ENCODE data around the gene NETO2.
"Not testable (repeated sequence)": the region's sequence is repeated elsewhere in the genome, so short reads cannot be mapped to it uniquely, and the experiment has no call there.

The NETO2 gene

GRCh38 chr16:47056061-47056460, 87.7 kb downstream of the NETO2 start:
- not testable (repeated sequence) for H3K36me3 ChIP-seq (ENCODE audit: insufficient read depth, low read length); H3K27me3 ChIP-seq (ENCODE audit: insufficient read depth, low read length); H3K27ac ChIP-seq (ENCODE audit: low read depth, low read length); H3K4me3 ChIP-seq (ENCODE audit: low read depth, low read length); H2AFZ ChIP-seq (ENCODE audit: low read length, unreplicated experiment); H3K79me2 ChIP-seq (ENCODE audit: control insufficient read depth, insufficient read depth, low read length, unreplicated experiment); H3K4me1 ChIP-seq (ENCODE audit: control insufficient read depth, insufficient read depth, low read length, unreplicated experiment)

GRCh38 chr16:47055136-47055885, 88.4 kb downstream of the NETO2 start:
- Histone ChIP-seq H3K36me3 (ENCODE audit: insufficient read depth, low read length) (no peaks in the 10 kb centered on the region), H3K79me2 (ENCODE audit: control insufficient read depth, insufficient read depth, low read length, unreplicated experiment) (no peaks in the 10 kb centered on the region), H3K27me3 (ENCODE audit: insufficient read depth, low read length) (no peaks in the 10 kb centered on the region), H3K27ac (ENCODE audit: low read depth, low read length) (no peak overlapping the region), H3K4me1 (ENCODE audit: control insufficient read depth, insufficient read depth, low read length, unreplicated experiment) (no peaks in the 10 kb centered on the region), H3K4me3 (ENCODE audit: low read depth, low read length) (no peak overlapping the region), H2AFZ (ENCODE audit: low read length, unreplicated experiment) (no peak overlapping the region)

GRCh38 chr16:47054306-47054705, 89.4 kb downstream of the NETO2 start:
- H2AFZ ChIP-seq (ENCODE audit: low read length, unreplicated experiment), result no peak overlapping the region
- H3K36me3 ChIP-seq (ENCODE audit: insufficient read depth, low read length), result no peaks in the 10 kb centered on the region
- no peaks in the 10 kb centered on the region for H3K27me3 ChIP-seq (ENCODE audit: insufficient read depth, low read length)
- H3K4me1 ChIP-seq (ENCODE audit: control insufficient read depth, insufficient read depth, low read length, unreplicated experiment), result no peaks in the 10 kb centered on the region
- H3K27ac ChIP-seq (ENCODE audit: low read depth, low read length), result no peak overlapping the region
- no peaks in the 10 kb centered on the region for H3K79me2 ChIP-seq (ENCODE audit: control insufficient read depth, insufficient read depth, low read length, unreplicated experiment)
- no peak overlapping the region for H3K4me3 ChIP-seq (ENCODE audit: low read depth, low read length)

GRCh38 chr16:47053895-47054294, 89.8 kb downstream of the NETO2 start:
- no peak overlapping the region for H2AFZ ChIP-seq (ENCODE audit: low read length, unreplicated experiment)
- no peaks in the 10 kb centered on the region for H3K79me2 ChIP-seq (ENCODE audit: control insufficient read depth, insufficient read depth, low read length, unreplicated experiment)
- H3K4me3 ChIP-seq (ENCODE audit: low read depth, low read length), result no peak overlapping the region
- H3K36me3 ChIP-seq (ENCODE audit: insufficient read depth, low read length), result no peaks in the 10 kb centered on the region
- no peaks in the 10 kb centered on the region for H3K4me1 ChIP-seq (ENCODE audit: control insufficient read depth, insufficient read depth, low read length, unreplicated experiment)
- H3K27me3 ChIP-seq (ENCODE audit: insufficient read depth, low read length), result no peaks in the 10 kb centered on the region
- no peak overlapping the region for H3K27ac ChIP-seq (ENCODE audit: low read depth, low read length)

- Histone ChIP-seq H3K79me2 (ENCODE audit: control insufficient read depth, insufficient read depth, low read length, unreplicated experiment) (no peaks in the 10 kb centered on the region), H3K36me3 (ENCODE audit: insufficient read depth, low read length) (no peaks in the 10 kb centered on the region), H2AFZ (ENCODE audit: low read length, unreplicated experiment) (no peak overlapping the region), H3K4me3 (ENCODE audit: low read depth, low read length) (no peak overlapping the region), H3K27ac (ENCODE audit: low read depth, low read length) (no peak overlapping the region), H3K4me1 (ENCODE audit: control insufficient read depth, insufficient read depth, low read length, unreplicated experiment) (no peaks in the 10 kb centered on the region), H3K27me3 (ENCODE audit: insufficient read depth, low read length) (peaks cover under 1% of the 10 kb centered on the region; the same call in 1 of the 2 replicates)
These were observed 90.8 kb downstream of the NETO2 start for GRCh38 chr16:47052666-47053640.

GRCh38 chr16:47051031-47051430, 92.7 kb downstream of the NETO2 start:
- H3K27ac ChIP-seq (ENCODE audit: low read depth, low read length), result no peak overlapping the region
- no peak overlapping the region for H2AFZ ChIP-seq (ENCODE audit: low read length, unreplicated experiment)
- H3K4me1 ChIP-seq (ENCODE audit: control insufficient read depth, insufficient read depth, low read length, unreplicated experiment), result no peaks in the 10 kb centered on the region
- H3K4me3 ChIP-seq (ENCODE audit: low read depth, low read length), result no peak overlapping the region
- H3K79me2 ChIP-seq (ENCODE audit: control insufficient read depth, insufficient read depth, low read length, unreplicated experiment), result no peaks in the 10 kb centered on the region
- no peaks in the 10 kb centered on the region for H3K36me3 ChIP-seq (ENCODE audit: insufficient read depth, low read length)
- peaks cover 4% of the 10 kb centered on the region; the same call in 1 of the 2 replicates for H3K27me3 ChIP-seq (ENCODE audit: insufficient read depth, low read length)

GRCh38 chr16:47049901-47050583, 93.7 kb downstream of the NETO2 start:
- Histone ChIP-seq H3K27ac (ENCODE audit: low read depth, low read length) (no peak overlapping the region), H3K4me1 (ENCODE audit: control insufficient read depth, insufficient read depth, low read length, unreplicated experiment) (no peaks in the 10 kb centered on the region), H2AFZ (ENCODE audit: low read length, unreplicated experiment) (no peak overlapping the region), H3K36me3 (ENCODE audit: insufficient read depth, low read length) (no peaks in the 10 kb centered on the region), H3K79me2 (ENCODE audit: control insufficient read depth, insufficient read depth, low read length, unreplicated experiment) (no peaks in the 10 kb centered on the region), H3K4me3 (ENCODE audit: low read depth, low read length) (no peak overlapping the region), H3K27me3 (ENCODE audit: insufficient read depth, low read length) (peaks cover 4% of the 10 kb centered on the region; the same call in 1 of the 2 replicates)

- Histone ChIP-seq H2AFZ (ENCODE audit: low read length, unreplicated experiment) (no peak overlapping the region), H3K79me2 (ENCODE audit: control insufficient read depth, insufficient read depth, low read length, unreplicated experiment) (no peaks in the 10 kb centered on the region)
These were observed 96.1 kb downstream of the NETO2 start for GRCh38 chr16:47047524-47048203.

GRCh38 chr16:47046726-47047523, 96.8 kb downstream of the NETO2 start:
- Histone ChIP-seq H3K27ac (ENCODE audit: low read depth, low read length) (no peak overlapping the region), H3K27me3 (ENCODE audit: insufficient read depth, low read length) (peaks cover 4% of the 10 kb centered on the region; the same call in 1 of the 2 replicates), H3K36me3 (ENCODE audit: insufficient read depth, low read length) (no peaks in the 10 kb centered on the region), H3K79me2 (ENCODE audit: control insufficient read depth, insufficient read depth, low read length, unreplicated experiment) (no peaks in the 10 kb centered on the region), H3K4me1 (ENCODE audit: control insufficient read depth, insufficient read depth, low read length, unreplicated experiment) (no peaks in the 10 kb centered on the region), H3K4me3 (ENCODE audit: low read depth, low read length) (no peak overlapping the region), H2AFZ (ENCODE audit: low read length, unreplicated experiment) (no peak overlapping the region)

More at GRCh38 chr16:47047524-47048203, 96.1 kb downstream of the NETO2 start:
- Histone ChIP-seq H3K36me3 (ENCODE audit: insufficient read depth, low read length) (no peaks in the 10 kb centered on the region), H3K27ac (ENCODE audit: low read depth, low read length) (no peak overlapping the region), H3K4me1 (ENCODE audit: control insufficient read depth, insufficient read depth, low read length, unreplicated experiment) (no peaks in the 10 kb centered on the region), H3K4me3 (ENCODE audit: low read depth, low read length) (no peak overlapping the region), H3K27me3 (ENCODE audit: insufficient read depth, low read length) (peaks cover 4% of the 10 kb centered on the region; the same call in 1 of the 2 replicates)

All from ACC112 (cell line).